ENCODE measurements around the gene SPG7.
A peak's percentile ranks its signal among the peaks of the same experiment; 100 is the strongest.
"Not testable (repeated sequence)": the region's sequence is repeated elsewhere in the genome, so short reads cannot be mapped to it uniquely, and the experiment has no call there.

SPG7 gene

DNA sequence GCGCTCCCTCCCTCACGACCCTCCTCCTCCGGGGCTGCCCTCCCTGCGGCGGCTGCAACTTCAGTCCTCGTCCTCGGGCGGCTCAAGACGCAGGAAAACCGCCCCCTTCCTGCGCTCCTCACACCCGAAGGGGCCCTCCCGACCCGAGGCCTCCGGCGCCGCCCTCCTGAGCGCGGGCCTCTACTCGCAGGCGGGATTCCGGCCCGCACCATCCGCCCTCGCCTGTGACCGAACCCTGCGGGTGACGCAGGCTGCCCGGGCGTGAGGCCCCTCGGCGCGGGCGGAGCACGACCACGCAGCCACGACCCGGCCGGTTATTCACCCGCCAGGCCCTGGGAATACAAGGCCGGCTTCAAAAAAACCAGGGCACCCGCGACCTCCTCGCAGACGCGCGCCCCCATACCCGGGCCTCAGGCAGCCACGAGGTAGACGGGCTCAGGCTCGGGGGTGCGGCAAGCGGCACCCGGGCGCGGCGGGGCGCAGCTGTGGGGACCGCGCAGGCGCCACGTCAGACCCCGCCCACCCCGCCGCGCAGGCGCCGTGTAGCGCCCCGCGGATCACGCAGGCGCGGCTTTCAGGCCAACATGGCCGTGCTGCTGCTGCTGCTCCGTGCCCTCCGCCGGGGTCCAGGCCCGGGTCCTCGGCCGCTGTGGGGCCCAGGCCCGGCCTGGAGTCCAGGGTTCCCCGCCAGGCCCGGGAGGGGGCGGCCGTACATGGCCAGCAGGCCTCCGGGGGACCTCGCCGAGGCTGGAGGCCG lies at the start of gene SPG7:
Gene SPG7 (plus strand): TSS at position 570 of the 757 bp plus-strand sequence. CDS start 15 bp downstream, at position 585.
- peak; percentile 89 for DNase-seq

DNA sequence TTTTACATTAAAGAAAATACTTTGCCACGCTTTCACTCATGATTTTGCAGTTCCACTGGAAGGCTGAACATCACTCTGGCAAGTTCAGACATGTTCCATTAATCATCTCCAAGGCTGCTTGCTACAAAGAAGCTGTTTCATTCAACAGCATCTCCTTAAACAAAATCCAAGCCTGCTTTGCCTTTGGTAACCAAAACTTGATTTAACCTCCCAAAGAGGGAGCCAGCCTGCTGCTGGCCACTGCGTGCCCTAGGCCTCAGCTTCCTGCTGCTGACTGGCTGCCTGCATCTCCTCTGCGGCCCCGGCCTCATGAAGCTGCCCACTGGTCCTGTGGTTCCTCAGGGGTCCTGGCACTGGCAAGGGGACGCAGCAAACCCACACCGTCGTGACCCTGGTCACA lies 49.7 kb upstream of the SPG7 start:
- DNase-seq = peak; percentile 31
- in situ Hi-C loops (cut with HindIII; ENCODE audit: low pct_ligation_motif_present, low pct_unique_long_range_greater_than_20kb, low sequenced_read_pairs) = no loop called here

More for the DNA sequence above, at the start of gene SPG7:
- in situ Hi-C loops (cut with HindIII; ENCODE audit: low pct_ligation_motif_present, low pct_unique_long_range_greater_than_20kb, low sequenced_read_pairs) = no loop called here

DNA sequence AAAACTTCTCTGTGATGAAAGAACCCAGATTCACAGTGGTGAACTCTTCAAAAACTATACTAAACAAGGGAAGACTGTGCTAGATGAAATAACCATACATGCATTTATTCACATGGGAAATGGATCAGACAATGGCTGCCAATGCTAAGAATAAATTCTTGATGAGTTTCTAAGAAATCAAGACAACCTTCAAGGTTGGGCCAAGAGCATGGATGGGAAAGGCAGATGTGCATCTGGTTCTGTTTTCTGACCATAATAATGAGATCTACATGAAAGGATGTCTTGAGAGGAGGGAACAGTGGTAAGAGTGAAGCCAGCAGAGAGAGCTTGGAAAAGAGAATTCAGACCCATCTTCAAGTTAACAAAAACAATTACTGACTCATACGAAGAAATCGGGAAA lies 49.2 kb upstream of the SPG7 start:
- in situ Hi-C loops (cut with HindIII; ENCODE audit: low pct_ligation_motif_present, low pct_unique_long_range_greater_than_20kb, low sequenced_read_pairs) = no loop called here
- no peak for DNase-seq

DNA sequence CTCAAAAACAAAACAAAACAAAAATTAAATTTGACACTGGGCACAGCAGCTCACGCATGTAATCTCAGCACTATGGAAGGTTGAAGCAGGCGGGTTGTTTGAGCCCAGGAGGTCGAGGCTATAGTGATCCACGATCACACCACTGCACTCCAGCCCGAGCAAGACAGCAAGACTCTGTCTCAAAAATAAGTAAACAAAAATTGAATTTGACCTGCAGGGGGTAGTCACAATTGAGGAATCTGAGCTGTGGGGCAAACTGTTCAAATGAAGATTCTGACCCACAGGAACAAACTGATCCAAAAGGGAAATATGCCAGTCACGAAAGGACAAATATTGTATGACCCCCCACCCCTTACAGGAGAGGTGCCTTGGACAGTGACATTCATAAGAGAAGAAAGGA lies 47.6 kb upstream of the SPG7 start:
- in situ Hi-C loops (cut with HindIII; ENCODE audit: low pct_ligation_motif_present, low pct_unique_long_range_greater_than_20kb, low sequenced_read_pairs) = no loop called here
- DNase-seq = no peak

DNA sequence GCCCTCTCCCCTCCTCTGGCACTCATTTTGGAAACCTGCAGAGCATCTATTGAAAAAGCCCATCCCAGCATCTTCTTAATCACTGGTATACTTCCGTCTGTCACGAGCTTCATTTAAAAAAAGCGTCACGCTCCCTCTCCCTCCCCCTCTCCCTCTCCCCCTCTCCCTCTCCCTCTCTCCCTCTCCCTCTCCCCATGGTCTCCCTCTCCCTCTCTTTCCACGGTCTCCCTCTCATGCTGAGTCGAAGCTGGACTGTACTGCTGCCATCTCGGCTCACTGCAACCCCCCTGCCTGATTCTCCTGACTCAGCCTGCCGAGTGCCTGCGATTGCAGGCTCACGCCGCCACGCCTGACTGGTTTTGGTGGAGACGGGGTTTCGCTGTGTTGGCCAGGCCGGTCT lies 46.3 kb upstream of the SPG7 start:
- DNase-seq = peak; percentile 52
- in situ Hi-C loops (cut with HindIII; ENCODE audit: low pct_ligation_motif_present, low pct_unique_long_range_greater_than_20kb, low sequenced_read_pairs) = not testable (repeated sequence)

DNA sequence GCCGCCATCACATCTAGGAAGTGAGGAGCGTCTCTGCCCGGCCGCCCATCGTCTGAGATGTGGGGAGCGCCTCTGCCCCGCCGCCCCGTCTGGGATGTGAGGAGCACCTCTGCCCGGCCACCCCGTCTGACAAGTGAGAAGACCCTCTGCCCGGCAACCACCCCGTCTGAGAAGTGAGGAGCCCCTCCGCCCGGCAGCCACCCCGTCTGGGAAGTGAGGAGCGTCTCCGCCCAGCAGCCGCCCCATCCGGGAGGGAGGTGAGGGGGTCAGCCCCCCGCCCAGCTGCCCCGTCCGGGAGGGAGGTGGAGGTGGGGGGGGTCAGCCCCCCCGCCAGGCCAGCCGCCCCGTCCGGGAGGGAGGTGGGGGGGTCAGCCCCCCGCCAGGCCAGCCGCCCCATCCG lies 45.6 kb upstream of the SPG7 start:
- in situ Hi-C loops (cut with HindIII; ENCODE audit: low pct_ligation_motif_present, low pct_unique_long_range_greater_than_20kb, low sequenced_read_pairs); DNase-seq: not testable (repeated sequence)

DNA sequence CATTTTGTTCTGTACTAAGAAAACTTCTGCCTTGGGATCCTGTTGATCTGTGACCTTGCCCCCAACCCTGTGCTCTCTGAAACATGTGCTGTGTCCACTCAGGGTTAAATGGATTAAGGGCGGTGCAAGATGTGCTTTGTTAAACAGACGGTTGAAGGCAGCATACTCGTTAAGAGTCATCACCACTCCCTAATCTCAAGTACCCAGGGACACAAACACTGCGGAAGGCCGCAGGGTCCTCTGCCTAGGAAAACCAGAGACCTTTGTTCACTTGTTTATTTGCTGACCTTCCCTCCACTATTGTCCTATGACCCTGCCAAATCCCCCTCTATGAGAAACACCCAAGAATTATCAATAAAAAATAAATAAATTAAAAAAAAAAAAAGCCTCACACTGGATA lies 44.9 kb upstream of the SPG7 start:
- DNase-seq; in situ Hi-C loops (cut with HindIII; ENCODE audit: low pct_ligation_motif_present, low pct_unique_long_range_greater_than_20kb, low sequenced_read_pairs): not testable (repeated sequence)

DNA sequence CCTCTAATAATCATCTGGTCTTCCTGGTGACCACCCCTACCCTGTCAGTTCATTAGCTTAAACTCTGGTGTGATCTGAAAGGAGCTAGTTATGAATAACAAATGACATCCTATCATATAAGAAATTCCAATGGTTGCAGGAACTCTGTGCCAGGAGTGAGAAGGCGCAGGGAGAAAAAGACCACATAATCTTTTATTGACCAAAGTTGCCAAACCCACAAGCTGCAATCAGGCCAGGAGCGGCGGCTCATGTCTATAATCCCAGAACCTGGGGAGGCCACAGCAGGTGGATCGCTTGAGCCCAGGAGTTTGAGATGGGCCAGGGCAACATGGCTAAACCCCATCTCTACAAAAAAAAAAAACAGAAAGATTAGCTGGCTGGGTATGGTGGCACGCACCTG lies 41.3 kb upstream of the SPG7 start:
- DNase-seq = no peak
- in situ Hi-C loops (cut with HindIII; ENCODE audit: low pct_ligation_motif_present, low pct_unique_long_range_greater_than_20kb, low sequenced_read_pairs) = no loop called here

DNA sequence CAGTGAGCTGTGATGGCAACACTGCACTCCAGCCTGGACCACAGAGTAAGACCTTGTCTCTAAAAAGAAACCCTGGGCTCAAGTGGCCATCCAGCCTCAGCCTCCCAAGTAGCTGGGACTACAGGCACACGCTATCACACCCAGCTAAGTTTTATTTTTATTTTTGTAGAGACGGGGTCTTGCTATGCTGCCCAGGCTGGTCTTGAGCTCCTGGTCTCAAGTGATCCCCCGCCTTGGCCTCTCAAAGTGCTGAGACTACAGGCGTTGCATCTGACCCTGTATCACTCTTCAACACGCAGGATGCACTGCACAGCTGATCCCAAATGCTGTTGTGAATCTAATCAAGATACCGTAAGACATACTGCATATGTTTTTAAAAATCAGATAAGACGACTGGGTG lies 40.8 kb upstream of the SPG7 start:
- DNase-seq = no peak

DNA sequence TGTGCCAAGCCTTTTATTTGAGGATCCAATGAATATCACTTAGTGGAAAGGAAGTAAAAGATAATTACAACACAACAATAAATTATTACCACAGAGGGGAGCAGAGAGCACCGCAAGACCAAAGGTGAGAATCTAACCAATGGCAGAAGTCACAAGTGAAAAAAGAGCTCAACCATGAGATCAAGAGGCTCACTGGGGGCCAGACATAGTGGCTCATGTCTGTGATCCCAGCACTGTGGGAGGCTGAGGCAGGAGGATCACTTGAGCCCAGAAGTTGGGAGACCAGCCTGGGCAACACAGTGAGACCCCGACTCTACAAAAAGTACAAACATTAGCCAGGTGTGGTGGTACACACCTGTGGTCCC lies 35.5 kb upstream of the SPG7 start:
- DNase-seq = no peak
- in situ Hi-C loops (cut with HindIII; ENCODE audit: low pct_ligation_motif_present, low pct_unique_long_range_greater_than_20kb, low sequenced_read_pairs) = no loop called here

More for the DNA sequence above, 40.8 kb upstream of the SPG7 start:
- in situ Hi-C loops (cut with HindIII; ENCODE audit: low pct_ligation_motif_present, low pct_unique_long_range_greater_than_20kb, low sequenced_read_pairs) = no loop called here

DNA sequence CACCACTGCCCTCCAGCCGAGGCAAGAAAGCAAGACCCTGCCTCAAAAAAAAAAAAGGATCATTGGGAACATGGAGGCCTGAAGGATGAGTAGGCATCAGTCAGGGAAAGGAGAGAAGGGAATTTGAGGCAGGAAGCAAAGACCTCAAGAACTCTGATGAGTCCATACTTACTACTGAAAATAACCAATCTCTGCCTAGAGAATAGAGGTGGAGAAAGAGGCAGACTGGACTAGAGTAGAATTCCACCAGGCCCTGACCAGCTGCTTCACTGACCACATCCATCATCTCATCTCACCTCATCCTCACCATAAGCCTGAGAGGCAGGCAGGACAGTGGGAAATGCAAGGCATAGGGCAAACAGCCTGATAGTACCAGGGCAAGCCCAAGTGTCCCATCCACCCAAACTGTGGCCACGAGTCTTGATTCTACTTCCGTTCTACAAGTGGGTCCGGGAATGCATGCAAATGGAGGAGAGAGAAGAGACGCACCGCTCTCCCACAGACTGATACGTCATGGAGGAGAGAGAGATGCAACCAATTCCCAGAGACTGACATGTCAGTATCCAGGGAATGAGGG lies 35.0 kb upstream of the SPG7 start:
- in situ Hi-C loops (cut with HindIII; ENCODE audit: low pct_ligation_motif_present, low pct_unique_long_range_greater_than_20kb, low sequenced_read_pairs) = no loop called here

DNA sequence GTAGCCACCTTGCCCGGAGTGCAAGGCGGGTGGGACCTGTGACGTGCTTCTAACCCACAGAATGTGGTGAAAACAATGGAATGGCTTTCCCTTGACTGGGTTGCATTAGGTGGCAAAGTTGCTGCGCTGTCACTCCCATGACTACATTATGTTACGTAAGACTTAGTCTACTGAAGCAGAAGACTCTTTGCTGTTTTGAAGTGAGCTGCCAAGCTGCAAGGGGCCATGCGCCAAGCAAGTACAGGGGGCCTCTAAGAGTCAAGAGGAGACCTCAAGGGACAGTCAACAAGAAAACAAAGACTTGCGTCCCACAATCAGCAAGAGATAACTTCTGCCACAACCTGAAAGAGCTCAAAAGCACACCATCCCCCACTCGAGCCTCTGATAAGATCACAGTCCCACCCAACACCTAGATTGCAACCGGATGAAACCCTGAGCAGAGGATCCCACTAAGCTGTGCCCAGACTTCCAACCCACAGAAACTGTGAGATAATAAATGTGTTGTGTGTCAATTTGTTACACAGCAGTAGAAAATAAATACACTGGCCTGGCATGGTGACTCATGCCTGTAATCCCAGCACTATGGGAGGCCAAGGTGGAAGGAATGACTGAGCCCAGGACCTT lies 34.3 kb upstream of the SPG7 start:
- in situ Hi-C loops (cut with HindIII; ENCODE audit: low pct_ligation_motif_present, low pct_unique_long_range_greater_than_20kb, low sequenced_read_pairs) = no loop called here
- no peak for DNase-seq

More for the DNA sequence above, 35.0 kb upstream of the SPG7 start:
- DNase-seq = no peak

DNA sequence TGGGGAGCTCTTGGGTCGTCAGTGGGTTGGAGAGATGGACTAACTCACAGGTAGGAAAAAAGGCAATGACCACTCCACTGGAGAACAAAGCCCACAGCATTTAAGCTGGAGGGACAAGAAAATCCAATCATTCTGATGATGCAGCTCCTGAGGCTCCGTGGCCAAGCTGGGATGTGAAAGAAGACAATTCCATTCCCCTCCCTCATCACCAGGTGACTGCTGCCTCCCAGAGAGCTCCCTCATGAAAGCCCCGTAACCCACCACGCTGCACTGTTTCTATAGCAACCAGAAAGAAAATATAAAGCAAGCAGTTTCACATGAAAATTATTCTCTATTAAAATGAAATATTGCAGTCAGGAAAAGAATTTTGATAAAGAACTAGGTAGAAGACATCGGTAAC lies 33.1 kb upstream of the SPG7 start:
- DNase-seq = no peak
- in situ Hi-C loops (cut with HindIII; ENCODE audit: low pct_ligation_motif_present, low pct_unique_long_range_greater_than_20kb, low sequenced_read_pairs) = no loop called here

DNA sequence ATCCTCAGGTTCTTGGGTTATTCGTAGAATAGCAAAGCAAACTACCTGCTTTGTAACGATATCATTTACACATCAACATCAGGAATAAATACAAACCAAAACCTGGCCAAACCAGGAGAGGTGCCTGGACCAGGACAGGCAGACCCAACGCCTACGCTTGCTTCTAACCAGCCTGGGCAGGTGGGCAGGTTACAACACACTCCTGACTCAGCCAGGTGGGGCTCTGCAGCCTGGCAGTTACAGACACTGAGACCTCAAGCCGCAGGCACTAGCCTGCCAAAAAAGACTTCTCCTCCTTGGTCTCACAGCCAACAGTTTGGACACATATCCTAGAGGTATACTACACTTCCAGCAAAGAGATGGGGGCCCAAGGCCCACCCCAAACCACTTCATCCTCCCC lies 31.8 kb upstream of the SPG7 start:
- DNase-seq = no peak
- in situ Hi-C loops (cut with HindIII; ENCODE audit: low pct_ligation_motif_present, low pct_unique_long_range_greater_than_20kb, low sequenced_read_pairs) = no loop called here

DNA sequence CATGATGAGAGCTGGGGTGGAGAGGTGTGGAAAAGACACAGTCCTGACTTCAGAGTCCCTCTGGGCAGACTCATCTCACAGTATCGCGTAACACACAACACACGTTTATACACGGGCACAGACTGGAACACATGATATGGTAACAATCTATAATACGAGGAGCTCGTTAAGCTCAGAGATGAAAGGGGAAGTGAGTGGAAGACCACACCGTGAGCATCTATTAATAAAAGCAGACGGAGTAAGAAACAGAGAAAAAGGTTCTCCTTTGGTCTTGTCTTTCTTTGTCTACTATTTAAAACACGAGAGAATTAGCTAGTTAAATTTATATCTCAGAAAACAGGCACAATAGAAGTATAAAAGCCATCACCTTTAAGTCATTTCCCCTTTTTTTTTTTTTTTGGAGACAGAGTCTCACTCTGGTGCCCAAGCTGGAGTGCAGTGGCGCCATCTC lies 31.4 kb upstream of the SPG7 start:
- no peak for DNase-seq
- in situ Hi-C loops (cut with HindIII; ENCODE audit: low pct_ligation_motif_present, low pct_unique_long_range_greater_than_20kb, low sequenced_read_pairs) = no loop called here

DNA sequence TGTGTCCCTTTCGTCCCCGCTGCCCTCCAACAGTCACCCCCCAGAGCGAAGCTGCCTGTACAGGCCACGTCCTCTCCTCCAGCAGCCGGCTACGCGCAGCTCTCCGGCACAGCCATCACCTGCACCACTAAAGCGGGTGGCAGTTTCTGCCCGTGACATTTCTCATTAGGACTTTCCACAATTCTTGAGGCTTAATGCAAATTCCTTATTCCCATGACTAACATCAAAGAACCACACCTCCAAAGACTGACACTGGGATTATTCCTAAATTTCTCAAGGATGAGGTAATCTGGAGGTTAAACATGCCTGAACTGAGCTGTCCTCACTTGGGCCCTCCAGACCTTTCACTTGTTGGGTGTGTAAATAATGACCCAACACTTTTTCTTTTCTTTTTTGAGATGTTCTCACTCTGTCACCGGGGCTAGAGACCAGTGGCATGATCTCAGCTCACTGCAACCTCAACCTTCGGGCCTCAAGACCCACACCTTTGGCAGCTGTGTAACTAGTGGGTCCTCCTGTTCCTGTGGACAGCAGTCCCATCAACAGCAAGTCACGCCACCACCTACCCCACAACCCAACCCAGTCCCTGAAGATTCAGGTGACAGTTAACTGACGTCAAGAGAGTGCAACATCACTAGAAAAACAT lies 29.5 kb upstream of the SPG7 start:
- DNase-seq = no peak
- in situ Hi-C loops (cut with HindIII; ENCODE audit: low pct_ligation_motif_present, low pct_unique_long_range_greater_than_20kb, low sequenced_read_pairs) = no loop called here

DNA sequence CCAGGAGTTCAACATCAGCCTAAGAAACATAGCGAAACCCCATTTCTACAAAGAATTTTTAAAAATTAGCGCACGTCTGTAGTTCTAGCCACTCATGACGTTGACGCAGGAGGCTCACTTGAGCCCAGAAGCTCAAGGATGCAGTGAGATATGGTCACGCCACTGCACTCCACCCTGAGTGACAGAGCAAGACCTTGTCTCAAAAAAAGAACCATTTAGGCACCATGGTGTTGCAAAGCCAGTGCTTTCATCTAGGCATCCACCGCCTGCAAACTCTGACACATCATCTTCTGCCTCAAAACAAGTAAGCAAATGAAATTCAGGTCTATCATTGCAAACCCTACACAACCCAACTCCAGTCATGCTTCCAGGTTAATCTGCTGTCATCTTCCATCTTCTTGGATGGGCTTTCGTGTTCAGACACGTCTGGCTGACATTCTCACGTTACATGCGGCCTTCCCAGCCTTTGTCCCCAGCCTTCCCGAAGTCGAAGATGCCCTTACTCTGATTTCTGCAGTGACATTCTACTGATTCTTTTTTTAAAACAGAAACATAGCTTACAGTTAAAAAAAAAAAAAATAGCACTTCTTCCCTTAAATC lies 26.7 kb upstream of the SPG7 start:
- in situ Hi-C loops (cut with HindIII; ENCODE audit: low pct_ligation_motif_present, low pct_unique_long_range_greater_than_20kb, low sequenced_read_pairs) = no loop called here
- no peak for DNase-seq

DNA sequence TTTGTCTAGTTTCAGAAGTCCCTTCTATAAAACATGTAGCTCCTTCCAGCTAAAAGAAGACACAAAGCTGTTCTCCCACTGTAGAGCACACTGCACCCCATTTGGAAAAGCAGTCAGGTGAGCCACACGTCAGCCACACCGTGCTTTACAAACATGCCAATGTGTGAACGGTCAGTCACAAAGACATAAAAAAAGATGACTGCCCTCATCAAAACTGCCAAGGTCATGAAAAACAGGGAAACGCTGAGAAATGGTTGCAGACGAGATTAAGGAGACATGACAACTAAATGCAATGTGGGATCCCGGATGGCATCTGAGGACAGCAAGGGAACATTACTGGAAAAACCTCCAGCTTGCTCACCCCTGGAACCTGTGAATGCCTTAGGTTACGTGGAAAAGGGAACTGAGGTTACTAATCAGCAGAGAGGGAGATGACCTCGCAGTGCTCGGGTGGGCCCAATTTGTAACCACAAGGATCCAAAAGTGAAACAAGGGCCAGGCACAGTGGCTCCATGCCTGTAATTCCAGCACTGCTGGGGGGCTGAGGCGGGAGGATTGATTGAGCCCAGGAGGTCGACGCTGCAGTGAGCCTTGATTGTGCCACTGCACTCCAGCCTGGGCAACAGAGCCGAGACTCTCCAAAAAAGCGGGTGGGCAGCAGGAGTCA lies 25.9 kb upstream of the SPG7 start:
- in situ Hi-C loops (cut with HindIII; ENCODE audit: low pct_ligation_motif_present, low pct_unique_long_range_greater_than_20kb, low sequenced_read_pairs) = no loop called here
- DNase-seq = no peak

DNA sequence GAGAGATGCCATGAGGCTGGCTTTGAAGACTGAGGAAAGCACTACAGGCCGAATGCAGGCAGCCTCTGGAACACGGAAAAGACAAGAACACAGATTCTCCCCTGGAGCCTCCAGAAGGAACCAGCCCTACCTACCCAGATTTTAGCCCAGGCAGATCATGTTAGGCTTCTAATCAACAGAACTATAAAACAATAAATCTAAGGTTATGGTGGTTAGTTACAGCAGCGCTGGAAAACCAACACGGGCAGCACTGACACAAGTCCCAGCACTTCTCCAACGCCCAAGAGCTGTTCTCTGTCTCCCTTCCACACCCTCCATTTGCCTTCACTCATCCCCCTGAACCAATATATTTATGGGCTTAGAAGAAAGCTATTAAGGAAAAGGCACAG lies 25.4 kb upstream of the SPG7 start:
- in situ Hi-C loops (cut with HindIII; ENCODE audit: low pct_ligation_motif_present, low pct_unique_long_range_greater_than_20kb, low sequenced_read_pairs) = no loop called here

More for the DNA sequence above, 25.4 kb upstream of the SPG7 start:
- DNase-seq = no peak
